A673 (cell line): ENCODE data around the gene LRRN2. TPM values are rescaled to one million over a fixed set of nuclear protein-coding genes. Genes with fewer than 3 reads are reported as not detected.

Experiments
- BruUV-seq: library from RNA; stranded (reverse); fragments of 400-500 nt; replicated peaks from 2 replicates; lab custom pipeline; 2021; lab: Mats Ljungman, UMichigan
- CTCF ChIA-PET: fragments of 300-600 bp; sonication (Branson Sonifier 250); formaldehyde crosslinking; loops from one replicate; lab custom pipeline; 2022; ENCODE audit warnings: antibody characterized with exemption; lab: Charles Lee
- POLR2A ChIA-PET: fragments of 300-600 bp; sonication (Branson Sonifier 250); formaldehyde crosslinking; loops from one replicate; lab custom pipeline; 2022; ENCODE audit warnings: antibody characterized with exemption; ENCODE audit not compliant: low non-redundant PET; lab: Charles Lee
- DNase-seq: peaks from one replicate; pipeline ENCODE4 v3.0.0-alpha.2; 2015; ENCODE audit warnings: low spot score
- H3K27ac ChIP-seq: fragments of 200-600 bp; sonication (generic); 2 replicates; pipeline ENCODE4 v1.5.1; 2016; ENCODE audit warnings: mixed run types, low read depth, mild to moderate bottlenecking, mixed read lengths, antibody characterized with exemption, low read length; ENCODE audit not compliant: poor library complexity, severe bottlenecking
- H3K27me3 ChIP-seq: fragments of 200-600 bp; sonication (generic); replicated peaks from 2 replicates; pipeline ENCODE4 v1.6.1; 2017; ENCODE audit warnings: mixed run types, low read depth, mild to moderate bottlenecking, mixed read lengths, antibody characterized with exemption, low read length; ENCODE audit not compliant: insufficient read depth, poor library complexity
- H3K36me3 ChIP-seq: fragments of 200-600 bp; sonication (generic); 2 replicates; pipeline ENCODE4 v1.6.1; 2016; ENCODE audit warnings: mixed run types, mild to moderate bottlenecking, mixed read lengths, antibody characterized with exemption, low read length; ENCODE audit not compliant: insufficient read depth, poor library complexity, severe bottlenecking
- H3K4me1 ChIP-seq: fragments of 200-600 bp; sonication (generic); 2 replicates; pipeline ENCODE4 v1.6.1; 2017; ENCODE audit warnings: mixed run types, mild to moderate bottlenecking, mixed read lengths, antibody characterized with exemption, low read length; ENCODE audit not compliant: insufficient read depth, poor library complexity, severe bottlenecking
- H3K4me3 ChIP-seq: fragments of 200-600 bp; sonication (generic); 2 replicates; pipeline ENCODE4 v1.5.1; 2016; ENCODE audit warnings: low read depth, mixed run types, mild to moderate bottlenecking, mixed read lengths, low read length; ENCODE audit not compliant: poor library complexity, severe bottlenecking
- H3K9me3 ChIP-seq: fragments of 200-600 bp; sonication (generic); 2 replicates; pipeline ENCODE4 v1.6.1; 2016; ENCODE audit warnings: mixed run types, low read depth, mild to moderate bottlenecking, mixed read lengths, antibody characterized with exemption, low read length; ENCODE audit not compliant: poor library complexity, severe bottlenecking
- EZH2 ChIP-seq: fragments of 200-600 bp; sonication (generic); IDR thresholded peaks from 2 replicates; pipeline ENCODE4 v1.6.1; 2017; ENCODE audit warnings: borderline replicate concordance, low read depth, mild to moderate bottlenecking, mixed read lengths, antibody characterized with exemption, low read length; ENCODE audit not compliant: poor library complexity, severe bottlenecking
- intact Hi-C: fragments of 100-400 bp; cut with micrococcal nuclease; formaldehyde crosslinking; loops from one replicate; pipeline ENCODE4 v1.10.0; 2022; ENCODE audit not compliant: unreplicated experiment
- total RNA-seq: library from RNA; stranded (reverse); gene quantifications from 2 replicates; pipeline ENCODE4 v1.2.3, GENCODE V29; 2021
- TF ChIP-seq, protein P1 (sequence below): fragments of 300-800, 200-600 bp; sonication (generic); conservative IDR thresholded peaks from 2 replicates; pipeline ENCODE4 v1.5.1; 2017; ENCODE audit warnings: low read depth, mild to moderate bottlenecking, antibody characterized with exemption, low read length, moderate library complexity, mixed read lengths

LRRN2 gene
- total RNA-seq, 1 experiment from 2014 or later: not detected

DNA sequence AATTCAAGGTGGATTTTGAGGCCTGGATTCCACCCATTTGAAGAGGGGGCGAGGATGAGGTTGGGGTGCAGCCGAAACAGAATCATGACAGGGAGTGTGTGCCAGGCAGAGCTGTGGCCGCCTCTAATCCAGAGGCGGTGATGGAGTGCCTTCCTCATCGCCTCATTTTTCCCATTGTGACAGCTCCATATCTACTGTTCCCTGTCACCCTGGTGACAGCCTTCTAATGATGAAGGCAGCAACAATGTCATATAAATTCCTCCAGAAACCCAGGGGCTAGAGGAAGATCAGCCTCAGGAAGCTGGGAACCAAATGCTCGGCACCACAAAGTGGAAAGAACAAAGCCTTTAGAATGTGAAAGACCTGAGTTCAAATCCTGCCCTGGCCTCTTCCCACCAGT, 42.0 kb downstream of the LRRN2 start:
- intact Hi-C loops: no loop called here
- Histone ChIP-seq H3K9me3 (no peaks in the 10 kb centered on the region), H3K4me3 (no peak overlapping the region), H3K27ac (no peak overlapping the region), H3K4me1 (peaks cover 9% of the 10 kb centered on the region), H3K27me3 (no peaks in the 10 kb centered on the region), H3K36me3 (no peaks in the 10 kb centered on the region)
- POLR2A ChIA-PET: no interaction called here
- no peak for DNase-seq
- CTCF ChIA-PET: no interaction called here
- no TSS peak for BruUV-seq
- TF ChIP-seq, protein P1, sequence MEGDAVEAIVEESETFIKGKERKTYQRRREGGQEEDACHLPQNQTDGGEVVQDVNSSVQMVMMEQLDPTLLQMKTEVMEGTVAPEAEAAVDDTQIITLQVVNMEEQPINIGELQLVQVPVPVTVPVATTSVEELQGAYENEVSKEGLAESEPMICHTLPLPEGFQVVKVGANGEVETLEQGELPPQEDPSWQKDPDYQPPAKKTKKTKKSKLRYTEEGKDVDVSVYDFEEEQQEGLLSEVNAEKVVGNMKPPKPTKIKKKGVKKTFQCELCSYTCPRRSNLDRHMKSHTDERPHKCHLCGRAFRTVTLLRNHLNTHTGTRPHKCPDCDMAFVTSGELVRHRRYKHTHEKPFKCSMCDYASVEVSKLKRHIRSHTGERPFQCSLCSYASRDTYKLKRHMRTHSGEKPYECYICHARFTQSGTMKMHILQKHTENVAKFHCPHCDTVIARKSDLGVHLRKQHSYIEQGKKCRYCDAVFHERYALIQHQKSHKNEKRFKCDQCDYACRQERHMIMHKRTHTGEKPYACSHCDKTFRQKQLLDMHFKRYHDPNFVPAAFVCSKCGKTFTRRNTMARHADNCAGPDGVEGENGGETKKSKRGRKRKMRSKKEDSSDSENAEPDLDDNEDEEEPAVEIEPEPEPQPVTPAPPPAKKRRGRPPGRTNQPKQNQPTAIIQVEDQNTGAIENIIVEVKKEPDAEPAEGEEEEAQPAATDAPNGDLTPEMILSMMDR: no peak
- no peak for TF ChIP-seq EZH2

DNA sequence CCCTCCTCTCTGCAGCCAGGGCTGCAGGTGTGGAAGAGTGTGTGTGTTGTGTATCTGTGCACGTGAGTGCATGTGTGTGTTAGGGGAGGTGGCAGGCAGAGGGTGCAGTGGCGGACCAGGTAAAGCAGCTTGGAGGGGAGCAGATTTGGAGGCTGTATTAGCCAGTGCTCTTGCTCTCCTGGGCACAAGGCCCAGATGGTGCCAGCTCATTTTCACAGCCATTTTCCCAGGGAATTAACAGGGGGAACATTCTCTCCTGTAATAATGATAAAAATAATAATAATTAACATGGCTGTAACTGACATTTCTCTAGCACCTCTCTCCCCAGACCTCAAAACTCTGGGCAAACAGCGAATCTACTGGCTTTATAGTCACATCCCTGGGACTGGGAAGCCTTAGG, 43.6 kb downstream of the LRRN2 start:
- no peak for TF ChIP-seq EZH2
- TF ChIP-seq, protein P1: no peak
- no peaks in the 10 kb centered on the region for H3K36me3 ChIP-seq
- H3K27me3 ChIP-seq: no peaks in the 10 kb centered on the region
- intact Hi-C loops: no loop called here
- H3K27ac ChIP-seq: no peak overlapping the region
- no peak overlapping the region for H3K4me3 ChIP-seq
- ChIA-PET POLR2A (no interaction called here), CTCF (no interaction called here)
- peaks cover 19% of the 10 kb centered on the region for H3K4me1 ChIP-seq
- no peak for DNase-seq
- BruUV-seq: no TSS peak
- no peaks in the 10 kb centered on the region for H3K9me3 ChIP-seq

DNA sequence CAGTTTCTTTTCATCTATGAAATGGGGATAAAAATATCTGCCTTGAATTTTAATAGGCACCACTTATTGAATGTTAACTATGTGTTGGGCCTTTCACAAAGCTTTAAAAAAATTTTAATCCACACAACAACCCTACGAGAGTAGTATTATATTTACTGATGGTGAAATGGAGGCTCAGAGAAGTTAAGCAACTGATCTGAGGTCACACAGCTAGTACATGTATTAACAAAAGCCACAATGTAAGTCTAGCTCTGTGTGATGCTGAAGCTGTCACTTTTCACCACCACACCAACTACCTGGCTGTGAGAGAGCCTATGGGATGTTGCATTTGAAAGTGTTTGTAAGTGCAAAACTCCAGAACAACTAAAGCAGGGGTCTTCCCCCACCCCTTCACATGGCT, 44.1 kb downstream of the LRRN2 start:
- intact Hi-C loops: no loop called here
- BruUV-seq: no TSS peak
- Histone ChIP-seq H3K4me1 (peaks cover 21% of the 10 kb centered on the region), H3K9me3 (no peaks in the 10 kb centered on the region), H3K27ac (no peak overlapping the region), H3K27me3 (no peaks in the 10 kb centered on the region), H3K36me3 (no peaks in the 10 kb centered on the region), H3K4me3 (no peak overlapping the region)
- ChIA-PET CTCF (no interaction called here), POLR2A (no interaction called here)
- DNase-seq: no peak
- TF ChIP-seq, protein P1: no peak
- TF ChIP-seq EZH2: no peak
